ENCODE data around the gene FBXL4. TPM values are rescaled to one million over a fixed set of nuclear protein-coding genes. Genes with fewer than 3 reads are reported as not detected.

FBXL4 gene
- polyA plus RNA-seq, 1 donor, result 7.1 TPM

DNA sequence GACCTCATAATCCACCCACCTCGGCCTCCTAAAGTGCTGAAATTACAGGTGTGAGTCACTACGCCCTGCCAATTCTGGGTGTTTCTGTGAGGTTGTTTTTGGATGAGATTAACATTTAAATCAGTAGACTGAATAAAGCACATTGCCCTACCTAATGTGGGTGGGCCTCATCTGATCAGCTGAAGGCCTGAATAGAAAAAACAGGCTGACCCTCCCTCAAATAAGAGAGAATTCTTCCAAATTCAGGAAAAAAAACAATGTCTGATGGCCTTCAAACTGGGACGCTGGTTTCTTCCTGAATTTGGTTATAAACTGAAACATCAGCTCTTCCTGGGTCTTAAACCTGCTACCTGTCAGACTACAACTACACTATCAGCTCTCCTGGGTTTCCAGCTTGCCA is 62.4 kb downstream of the FBXL4 start:
- DNase-seq (ENCODE audit: low read depth), result no peak

- no peak for DNase-seq (ENCODE audit: low read depth)
Measured at GRCh38 chr6:98880486-98880885, 67.3 kb downstream of the FBXL4 start.

- DNase-seq (ENCODE audit: low read depth), result no peak
Measured at GRCh38 chr6:98877250-98877649, 70.5 kb downstream of the FBXL4 start.

DNA sequence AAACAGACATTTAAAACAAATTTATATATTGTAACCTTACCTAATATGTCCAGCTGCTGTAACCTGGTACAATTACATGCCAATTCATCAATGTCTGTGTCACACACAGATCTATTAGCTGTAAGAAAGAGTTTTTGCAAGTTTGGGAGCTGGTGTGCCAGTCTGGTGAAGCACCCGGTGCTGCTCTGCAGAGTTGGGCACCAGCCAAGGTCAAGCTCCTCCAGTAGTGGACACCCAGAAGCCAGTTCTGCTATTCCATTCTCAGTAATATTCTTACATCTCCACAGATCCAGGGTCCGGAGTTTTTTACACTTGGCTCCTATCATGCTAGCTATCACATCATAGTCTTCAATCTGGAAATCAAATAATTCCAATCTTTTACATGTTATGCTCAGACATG is 72.4 kb downstream of the FBXL4 start:
- DNase-seq (ENCODE audit: low read depth), result no peak

DNA sequence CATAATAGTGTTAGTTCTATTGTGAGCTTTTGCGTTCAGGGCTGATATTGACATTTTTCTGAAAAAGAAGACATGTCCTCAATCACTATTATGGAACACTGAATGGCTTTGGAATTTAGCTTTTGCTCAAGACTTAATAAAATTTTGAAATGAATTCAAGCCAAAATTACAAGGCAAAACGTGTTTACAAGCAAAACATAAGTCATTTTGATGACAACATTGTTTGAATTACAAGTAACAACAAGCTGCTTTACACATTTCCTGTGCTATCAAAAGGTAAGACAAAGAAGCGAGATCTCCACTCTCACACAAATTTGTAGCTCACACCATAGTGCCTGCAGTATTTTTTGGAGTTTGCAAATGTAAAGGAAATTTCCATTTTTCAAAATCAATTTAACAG is 75.9 kb downstream of the FBXL4 start:
- no peak for DNase-seq (ENCODE audit: low read depth)

DNA sequence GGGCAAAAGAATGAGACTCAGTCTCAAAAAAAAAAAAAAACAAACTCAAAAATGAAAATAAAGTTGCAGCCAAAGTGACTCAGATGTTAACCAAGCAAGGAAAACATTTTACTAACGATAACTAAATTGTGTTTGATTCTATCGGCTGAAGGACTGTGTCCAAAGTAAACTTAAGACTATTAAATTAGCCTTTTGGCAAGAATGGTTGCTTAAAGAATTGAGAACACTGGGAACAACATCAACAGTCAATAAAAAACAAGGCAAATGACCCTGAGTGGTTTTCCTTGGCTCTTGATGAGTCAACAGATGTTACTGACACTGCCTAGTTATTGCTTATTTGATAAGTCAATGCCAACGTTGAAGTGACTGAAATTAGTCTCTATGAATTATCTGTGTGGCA is 76.7 kb downstream of the FBXL4 start:
- no peak for DNase-seq (ENCODE audit: low read depth)

GRCh38 chr6:98864497-98864896 is 83.2 kb downstream of the FBXL4 start:
- DNase-seq (ENCODE audit: low read depth), result no peak

DNA sequence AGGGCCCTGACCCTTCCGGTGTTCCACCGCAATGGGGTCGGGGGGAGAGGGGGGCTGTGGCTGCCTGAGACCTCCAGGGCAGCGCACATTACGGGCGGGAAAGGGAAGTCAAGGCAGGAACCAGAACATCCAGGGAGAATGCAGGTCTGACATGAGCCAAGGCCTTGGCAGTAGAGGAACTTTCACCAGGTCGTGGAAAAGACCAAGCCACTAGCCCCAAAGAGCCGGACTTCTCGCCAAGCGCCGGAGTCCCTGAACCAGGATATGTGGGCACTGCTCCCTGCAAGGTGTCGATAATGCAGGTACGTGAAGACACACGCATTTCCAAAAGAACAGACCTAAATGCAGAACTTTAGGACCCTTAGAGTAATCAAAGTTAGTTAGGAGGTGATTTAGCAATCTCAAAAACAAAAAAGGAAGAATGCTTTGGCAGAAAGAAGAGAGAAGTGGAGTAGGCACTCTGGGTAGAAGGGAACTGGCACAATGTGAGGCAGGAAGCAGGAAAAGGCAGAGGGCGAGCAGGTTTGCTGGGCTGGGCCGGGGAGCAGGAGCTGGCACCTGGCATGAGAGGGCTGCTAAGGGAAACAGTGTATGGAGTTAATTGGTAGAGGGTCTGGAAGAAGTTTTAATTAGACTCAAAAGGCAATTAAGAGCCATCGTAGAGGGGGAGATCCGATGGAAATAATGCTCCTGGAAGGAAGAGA is 99.1 kb downstream of the FBXL4 start:
- DNase-seq (ENCODE audit: low read depth), result no peak

DNA sequence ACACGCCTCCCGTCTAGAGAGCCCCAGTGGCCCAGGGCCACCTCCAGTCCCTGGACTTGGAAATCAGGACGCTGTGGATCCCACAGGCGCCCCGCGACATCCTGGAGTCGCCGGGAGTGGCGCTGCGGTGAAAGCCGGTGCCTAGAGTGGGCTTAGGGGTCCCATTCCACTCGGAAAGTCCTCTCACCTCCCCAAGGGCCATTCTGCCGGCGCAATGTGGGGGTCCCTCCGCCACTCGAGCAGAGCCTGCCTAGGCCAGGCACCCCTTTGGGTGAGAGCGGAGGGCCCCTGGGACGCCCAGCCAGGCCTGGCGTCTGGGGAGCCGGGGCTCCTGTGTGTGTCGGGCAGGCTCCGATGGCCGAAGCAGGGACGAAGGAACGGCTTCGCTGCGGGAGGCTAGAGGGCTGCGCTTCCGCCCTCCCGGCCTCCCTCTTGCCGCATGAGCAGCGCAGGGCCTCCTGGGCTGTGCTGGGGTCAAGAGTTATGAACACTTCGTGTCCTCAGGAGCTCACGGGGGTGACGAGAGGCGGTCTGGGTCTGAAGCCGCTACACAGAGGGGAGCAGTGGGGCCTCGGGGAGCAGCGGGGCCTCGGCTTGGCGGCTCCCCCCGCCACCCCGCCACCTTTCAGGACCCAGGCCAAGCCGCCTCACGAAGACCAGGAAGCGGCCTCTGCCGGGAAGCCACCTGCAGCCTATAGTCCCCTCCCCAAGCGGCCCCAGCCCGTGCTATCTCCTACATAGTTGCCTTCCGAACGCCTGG is 99.8 kb downstream of the FBXL4 start:
- DNase-seq (ENCODE audit: low read depth), result no peak

DNA sequence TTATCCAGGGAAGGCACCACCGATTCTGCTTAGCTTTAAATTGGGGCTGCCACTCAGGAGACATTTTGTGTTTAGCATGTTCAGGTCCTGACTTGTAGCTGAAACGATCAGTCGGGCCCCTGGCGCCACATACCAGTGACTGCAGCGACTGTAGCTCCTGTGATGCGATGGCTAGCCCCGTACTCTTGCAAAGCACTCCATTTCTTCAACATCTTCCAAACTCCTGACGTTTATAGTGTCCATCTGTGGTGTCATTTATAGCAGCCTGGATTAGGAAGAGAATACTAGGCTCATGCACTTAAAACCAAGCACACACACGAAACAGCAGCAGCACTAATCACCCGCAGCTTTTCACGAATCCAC is 100.3 kb downstream of the FBXL4 start:
- no peak for DNase-seq (ENCODE audit: low read depth)

DNA sequence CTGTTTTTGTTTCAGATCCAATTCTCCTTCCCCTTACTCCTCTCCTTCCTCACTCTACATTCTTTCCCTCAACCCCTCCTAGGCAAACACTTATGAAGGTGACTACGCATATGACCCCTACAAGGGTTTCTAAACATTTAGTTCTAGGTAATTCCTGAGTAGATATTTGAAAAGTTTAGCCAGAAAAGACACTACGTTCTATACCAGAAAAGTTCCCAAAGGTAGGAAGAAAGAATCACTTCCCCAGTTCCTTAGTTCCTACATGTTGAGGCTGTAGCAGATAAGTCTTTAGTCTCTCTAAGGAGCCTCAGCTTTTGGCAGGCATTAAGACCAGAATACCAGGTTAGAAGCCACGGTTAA is 101.7 kb downstream of the FBXL4 start:
- no peak for DNase-seq (ENCODE audit: low read depth)

GRCh38 chr6:98845211-98846020 is 102.3 kb downstream of the FBXL4 start:
- peak; percentile 47 for DNase-seq (ENCODE audit: low read depth)

DNA sequence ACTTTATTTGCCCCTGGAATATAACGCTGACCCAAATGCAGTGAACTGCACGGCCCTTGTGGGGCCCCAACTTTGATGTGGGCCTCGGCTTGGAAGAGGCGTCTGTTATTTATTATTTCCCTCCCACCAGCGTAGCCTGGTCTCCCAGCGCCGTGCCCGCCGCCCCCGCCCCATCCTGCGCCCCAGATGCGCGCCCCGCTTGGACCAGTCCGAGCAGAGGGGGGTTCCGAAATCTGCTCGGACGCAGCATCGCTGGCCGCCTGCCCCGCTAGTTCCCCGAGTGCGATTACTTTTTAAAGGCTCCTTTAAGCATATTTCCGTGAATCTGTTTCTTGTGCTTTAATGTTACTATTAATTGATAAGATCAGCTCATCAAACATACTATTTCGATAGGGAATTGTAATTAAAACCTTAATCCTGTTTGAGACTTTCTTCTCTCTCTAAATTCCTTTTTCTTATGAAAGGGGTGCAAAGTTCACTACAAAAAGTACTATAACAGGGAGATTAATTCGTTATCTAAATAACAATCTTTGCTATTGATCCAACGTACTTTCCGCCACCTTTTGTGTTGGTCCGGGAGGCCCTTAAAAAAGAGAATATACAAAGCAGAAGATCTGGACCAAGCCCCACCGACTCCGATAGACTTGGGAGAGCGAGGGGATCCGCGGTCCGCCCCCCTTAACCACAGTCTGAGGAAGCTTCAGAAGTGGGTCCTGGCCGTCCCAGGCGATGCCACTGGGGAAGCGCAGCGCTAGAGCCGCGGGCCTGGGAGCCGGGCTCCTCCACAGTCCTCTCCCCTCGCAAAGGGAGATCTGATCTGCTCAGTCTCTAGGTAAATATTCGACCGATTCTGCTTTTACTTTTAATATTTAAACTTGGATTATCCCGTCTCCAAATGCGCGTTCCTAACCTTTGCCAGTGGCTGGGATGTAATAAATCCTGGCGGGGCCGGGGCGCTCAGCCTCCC is 103.2 kb downstream of the FBXL4 start:
- DNase-seq (ENCODE audit: low read depth), result no peak

- DNase-seq (ENCODE audit: low read depth), result no peak
Measured at GRCh38 chr6:98843271-98844243, 104.2 kb downstream of the FBXL4 start.

DNA sequence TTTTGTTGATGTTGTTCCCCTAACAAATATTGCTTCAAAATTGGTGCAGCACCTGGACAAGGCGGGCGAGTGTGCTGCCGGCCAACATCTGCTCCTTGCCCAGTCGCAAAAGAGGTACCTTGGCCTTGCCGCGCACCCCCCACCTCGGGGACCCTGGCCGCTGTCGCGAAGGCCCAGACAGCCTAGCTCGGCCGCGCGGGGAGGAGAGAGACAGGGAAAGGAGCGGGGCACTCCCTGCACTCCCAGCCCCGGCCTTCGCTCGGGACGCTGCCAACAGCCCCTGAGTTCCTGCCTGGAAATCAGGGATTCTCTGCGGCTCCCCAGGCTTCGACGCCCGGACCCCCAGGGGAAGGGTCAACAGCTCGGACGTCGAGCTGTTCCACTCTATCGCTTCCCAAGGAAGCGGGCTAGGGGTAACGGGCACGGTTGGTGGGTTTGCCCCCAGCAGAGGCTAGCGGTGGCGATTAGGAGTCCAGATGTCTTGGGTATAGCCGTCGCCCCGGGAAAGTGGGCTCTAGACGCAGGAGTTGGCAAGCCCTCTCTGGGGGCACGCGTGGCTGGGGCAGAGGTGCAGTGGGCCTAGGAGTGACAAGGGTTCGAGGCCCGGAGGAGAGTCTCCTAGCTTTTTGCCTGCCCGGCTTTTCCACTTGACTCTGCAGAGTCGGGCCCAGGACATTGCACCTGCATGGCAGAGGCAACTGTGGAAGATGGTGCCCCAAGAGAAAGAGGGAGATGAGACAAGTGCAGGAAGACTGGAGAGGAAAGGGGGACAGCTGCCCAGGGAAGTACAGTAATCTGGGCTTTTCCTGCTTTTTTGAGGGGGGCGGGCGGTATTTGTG is 105.2 kb downstream of the FBXL4 start:
- DNase-seq (ENCODE audit: low read depth), result no peak

- no peak for DNase-seq (ENCODE audit: low read depth)
Measured at GRCh38 chr6:98841621-98842341, 106.0 kb downstream of the FBXL4 start.

DNA sequence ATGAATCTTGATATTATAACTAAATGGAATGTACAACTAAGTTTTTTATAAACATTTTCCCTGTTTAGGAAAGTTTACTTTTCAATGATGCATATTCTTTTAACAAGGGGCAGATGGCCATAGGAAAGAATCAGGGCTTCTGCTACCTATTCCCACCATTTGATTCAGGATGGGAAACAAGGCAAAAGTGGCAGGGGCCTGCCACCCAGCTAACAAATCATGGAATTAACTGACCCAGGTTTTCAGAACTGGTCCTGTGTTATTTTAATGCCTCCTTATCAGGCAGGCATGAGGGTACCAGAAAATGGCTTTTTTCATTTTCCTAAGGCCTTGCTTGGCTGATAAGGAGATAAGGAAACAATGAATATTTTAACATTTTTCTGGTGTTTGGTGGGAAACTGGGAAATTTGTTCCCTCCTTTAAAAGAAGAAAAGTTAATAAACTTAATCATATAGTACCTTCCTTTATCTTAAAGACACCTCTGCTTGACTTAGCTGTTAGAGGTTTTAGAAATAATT is 106.7 kb downstream of the FBXL4 start:
- DNase-seq (ENCODE audit: low read depth), result no peak

DNA sequence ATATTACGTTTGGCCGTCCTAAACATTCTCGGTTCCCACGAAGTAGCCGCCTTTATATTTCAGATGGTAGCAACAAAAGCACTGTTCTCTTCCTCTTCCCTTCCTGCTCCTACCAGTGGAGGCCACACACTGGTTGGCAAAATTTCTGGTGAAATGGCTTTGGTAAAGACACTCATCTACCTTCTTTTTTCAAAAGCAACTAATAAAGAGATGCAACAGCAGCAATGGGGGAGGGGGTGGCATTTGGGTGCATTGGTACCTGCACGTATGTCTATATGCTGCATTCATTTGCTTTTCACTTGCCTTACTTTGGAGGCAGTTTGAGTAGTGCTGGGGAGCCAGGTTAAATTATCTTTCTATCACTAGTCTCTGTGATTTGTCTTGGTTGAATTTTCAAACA is 107.4 kb downstream of the FBXL4 start:
- DNase-seq (ENCODE audit: low read depth), result no peak
